ENCODE results near the gene RBM20.
"Not testable (repeated sequence)": the region's sequence is repeated elsewhere in the genome, so short reads cannot be mapped to it uniquely, and the experiment has no call there.

The RBM20 gene

DNA sequence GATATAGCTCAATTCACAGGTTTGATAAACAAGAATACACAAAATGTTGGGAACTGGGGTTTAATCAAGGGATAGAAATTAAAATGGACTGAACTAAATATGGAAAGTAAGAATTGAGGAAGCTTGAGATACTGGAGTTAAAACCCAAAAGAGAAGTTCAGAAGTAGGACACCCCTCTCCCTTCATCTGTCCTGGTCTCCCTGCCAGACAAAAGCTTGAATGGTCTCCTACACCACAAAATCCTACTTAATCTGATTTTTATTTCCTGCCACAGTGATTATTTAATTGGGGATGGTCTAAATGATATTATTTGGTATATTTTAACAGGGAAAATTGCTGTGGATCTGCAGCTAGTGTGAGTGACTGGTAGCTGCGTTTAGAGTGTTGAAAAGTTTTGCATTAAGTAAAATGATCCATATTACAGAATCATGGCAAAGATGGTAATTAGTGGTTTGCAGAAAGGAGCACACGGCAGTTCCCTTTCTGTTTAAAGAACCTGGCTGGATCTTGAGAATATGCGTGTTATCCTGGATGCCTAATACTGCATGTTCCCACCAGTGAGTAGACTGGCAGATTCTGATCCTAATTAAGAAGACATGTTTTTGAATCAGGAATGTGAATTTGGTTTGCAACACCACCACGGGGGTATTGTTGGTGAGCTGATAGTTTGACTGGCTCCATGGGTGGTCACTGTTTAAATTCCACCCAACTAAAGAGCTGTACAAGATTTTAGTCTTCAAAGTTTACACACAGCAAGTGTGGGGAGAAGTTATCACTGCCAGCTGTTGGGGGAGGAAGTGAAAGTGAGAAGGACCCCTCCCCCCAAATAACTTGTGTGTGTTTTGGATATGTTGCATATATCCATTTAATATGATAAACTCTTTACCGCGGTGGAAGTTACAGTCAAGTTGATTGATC, 5.5 kb downstream of the RBM20 start:
- DNase-seq = no peak

DNA sequence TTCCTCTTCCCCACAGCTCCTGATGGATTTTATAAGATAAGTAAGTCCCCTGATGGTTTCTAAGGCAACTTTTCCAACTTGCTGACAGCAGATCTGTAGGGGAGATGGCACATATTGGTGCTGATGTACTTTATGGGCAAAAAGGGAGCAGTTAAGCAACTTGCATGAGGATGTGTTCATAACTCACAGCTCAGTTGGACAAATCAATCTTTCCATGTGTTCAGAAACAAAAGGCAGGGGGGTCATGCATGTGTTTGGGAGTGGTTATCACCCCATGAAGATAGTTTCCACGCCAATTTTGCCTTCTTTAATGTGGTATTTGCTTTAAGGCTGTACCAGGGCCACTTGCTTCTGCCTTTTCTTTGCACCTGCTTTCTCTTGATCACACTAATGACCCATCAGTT, 6.1 kb downstream of the RBM20 start:
- DNase-seq = no peak

DNA sequence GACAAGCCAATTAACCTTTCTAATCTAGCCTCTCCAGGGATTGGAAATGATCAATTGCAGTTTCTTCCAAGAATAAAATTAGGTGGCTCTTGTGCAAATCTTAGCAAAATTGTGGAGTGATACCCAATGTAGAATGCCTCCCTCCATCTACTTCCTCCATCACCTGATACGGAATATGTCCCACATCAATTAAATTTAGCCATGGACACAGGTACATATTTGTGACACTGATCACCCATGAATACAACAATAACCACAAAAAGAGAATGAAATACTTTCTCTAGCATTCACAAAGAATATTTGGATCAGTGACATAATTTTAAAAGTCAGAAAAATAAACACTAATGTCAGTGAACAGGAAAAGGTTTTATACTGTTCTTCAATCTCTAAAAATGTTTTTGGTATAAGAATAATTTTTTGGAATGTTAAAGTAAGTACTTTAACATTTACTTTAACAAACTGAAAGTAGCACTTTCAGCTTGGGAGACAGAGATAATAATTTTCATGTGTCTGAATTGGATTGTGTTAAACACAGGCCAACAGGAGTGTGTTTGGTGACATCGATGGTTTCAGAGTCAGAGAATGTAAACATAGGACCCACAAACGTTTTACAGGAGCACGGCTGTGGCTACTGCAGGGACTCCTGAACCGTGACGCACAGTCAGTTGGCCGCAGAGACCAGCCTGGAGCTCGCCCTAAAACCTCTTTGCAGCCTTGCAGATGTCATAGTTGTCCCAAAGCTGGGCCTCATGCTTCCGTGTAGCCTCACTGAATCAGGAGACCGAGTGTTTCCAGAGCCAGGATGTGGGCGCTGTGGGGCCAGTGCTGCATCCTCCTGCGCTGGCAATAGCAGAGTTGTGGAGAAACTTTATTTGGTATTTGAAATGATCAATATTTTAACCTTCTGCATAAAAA, 7.2 kb downstream of the RBM20 start:
- DNase-seq = no peak

DNA sequence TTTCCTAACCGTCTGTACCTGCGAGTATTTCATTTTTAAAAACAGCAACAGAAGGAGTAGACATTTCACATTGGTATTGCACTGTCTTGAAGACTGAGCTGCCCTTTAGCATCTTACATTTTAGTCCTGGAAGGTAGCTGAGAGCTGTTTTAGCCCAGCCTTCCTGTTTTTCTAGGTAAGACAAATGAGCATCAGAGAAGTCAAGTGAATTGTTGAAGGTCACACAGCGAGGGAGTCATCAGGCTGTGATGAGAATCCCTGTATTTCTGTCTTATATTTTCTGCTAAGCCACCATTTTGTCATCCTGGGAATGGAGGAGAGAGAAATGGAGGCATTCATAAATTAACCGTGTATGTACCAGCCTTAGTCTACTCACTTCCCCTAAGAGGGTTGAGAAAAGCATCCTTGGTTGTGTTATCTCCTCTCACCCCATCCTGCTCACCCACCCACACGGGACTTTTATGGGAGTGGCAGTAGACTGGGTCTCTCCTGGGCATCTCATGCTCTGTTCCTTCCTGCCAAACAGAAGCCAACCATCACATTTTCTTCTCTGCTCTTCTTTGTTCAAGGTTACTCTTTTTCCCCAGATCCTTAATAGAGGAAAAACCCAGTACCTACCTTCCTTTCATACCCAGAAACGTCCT, 8.5 kb downstream of the RBM20 start:
- DNase-seq = no peak

DNA sequence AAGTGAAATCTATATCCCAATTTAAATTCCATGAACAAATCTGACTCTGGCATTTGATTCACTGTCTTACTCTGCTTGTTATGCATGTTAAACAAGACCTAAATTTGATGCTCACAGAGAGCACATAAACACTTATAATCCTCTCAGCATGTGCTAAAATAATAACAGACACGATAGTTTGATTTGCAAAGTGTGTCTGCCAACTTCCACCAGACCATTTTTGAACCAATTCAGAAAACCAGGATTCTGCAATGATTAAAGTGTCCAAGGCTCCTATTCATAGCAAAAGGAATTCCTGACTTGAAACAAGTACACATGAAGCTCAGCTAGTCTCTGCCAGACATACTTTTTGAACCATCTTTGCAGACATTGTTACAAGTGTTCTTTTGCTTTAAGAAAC, 11.2 kb downstream of the RBM20 start:
- no peak for DNase-seq

DNA sequence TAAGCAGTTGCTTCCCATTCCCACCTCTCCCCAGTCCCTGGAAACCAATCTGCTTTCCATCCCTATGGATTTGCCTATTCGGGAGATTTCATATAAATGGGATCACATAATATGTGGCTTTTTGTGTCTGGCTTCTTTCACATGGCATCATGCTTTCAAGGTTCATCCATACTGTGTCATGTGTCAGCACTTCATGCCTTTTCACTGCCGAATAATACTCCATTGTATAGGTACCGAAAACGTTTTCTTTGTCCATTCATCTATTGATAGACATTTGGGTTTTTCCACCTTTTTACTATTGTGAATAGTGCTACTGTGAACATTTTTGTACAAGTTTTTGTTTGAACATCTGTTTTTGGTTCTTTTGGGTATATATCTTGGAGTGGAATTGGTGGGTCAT, 12.5 kb downstream of the RBM20 start:
- DNase-seq = no peak

DNA sequence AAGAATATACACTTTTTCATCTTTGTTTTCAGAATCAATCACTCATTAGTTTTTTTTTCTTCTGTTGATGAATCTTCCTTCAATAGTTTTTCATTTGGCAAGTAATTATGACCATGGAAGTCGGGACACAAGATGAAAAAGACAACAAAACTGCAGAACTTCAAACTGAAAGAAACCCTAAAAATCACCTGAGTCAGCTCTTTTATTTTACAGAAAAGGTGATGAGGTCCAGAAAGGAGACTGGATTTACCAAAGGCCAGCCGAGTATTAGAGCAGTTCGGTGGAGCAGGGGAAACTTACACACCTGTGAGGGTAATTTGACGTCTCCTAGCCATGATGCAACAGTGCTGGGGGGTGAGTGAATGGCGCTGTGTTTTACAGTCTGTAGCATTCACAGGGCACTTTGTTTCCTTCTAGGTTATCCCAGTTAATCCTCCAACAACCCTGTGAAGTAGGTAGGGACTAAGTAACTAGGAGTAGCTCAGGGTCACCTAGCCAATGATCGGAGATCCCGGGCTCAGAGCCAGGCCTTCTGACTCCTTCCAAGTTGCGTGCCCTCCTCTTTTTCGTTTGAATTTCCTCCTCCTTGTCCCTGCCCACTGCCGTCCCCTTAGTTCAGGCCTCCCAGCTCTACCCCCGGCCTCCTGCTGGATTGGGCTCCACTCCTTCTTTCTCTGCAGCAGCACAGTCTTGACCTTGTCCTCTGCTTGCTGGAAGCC, 14.0 kb downstream of the RBM20 start:
- DNase-seq = no peak

DNA sequence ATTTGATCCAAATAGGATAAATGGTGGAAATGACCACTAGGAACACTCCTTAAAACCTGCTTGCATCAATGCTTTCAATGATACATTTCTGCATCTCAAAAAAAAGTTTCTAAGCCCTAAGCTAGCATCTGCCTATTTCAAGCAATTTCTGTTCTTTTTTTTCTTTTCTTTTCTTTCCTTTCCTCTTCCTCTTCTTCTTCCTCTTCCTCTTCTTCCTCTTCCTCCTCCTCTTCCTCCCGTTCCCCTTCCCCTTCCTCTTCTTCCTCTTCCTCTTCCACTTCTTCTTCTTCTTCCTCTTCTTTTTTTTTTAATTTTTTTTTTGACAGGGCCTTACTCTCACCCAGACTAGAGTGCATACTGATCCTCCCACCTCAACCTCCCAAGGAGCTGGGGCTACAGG, 15.4 kb downstream of the RBM20 start:
- no peak for DNase-seq

DNA sequence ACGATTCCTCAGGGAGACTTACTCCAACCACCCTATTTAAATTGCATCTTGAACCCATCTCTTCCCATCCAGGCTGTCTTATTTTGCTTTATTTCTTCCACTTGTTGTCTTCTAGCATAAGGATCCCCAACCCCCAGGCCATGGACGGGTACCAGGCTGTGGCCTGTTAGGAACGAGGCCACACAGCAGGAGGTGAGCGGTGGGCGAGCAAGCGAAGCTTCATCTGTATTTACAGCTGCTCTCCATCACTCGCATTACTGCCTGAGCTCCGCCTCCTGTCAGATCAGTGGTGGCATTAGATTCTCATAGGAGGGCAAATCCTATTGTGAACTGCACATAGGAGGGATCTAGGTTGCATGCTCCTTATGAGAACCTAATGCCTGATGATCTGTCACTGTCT, 16.2 kb downstream of the RBM20 start:
- not testable (repeated sequence) for DNase-seq

DNA sequence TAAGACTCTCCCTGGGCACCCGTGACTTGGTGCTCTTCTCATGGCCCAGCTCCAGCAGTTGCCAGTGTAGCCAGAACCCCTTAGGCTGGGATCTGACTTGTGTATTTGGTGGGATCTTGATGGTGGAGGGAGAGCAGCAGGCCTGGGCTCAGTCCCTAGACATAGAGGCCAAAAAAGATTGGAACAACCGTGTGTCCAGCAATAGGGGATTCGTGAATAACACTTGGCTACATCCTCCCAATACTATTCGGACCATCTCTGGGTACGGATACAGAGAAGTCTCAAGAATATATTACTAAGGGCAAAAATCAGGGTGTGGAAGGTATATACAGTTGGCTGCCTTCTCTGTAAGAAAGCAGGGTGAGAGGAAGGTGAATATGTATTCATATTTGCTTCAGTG, 17.2 kb downstream of the RBM20 start:
- no peak for DNase-seq

DNA sequence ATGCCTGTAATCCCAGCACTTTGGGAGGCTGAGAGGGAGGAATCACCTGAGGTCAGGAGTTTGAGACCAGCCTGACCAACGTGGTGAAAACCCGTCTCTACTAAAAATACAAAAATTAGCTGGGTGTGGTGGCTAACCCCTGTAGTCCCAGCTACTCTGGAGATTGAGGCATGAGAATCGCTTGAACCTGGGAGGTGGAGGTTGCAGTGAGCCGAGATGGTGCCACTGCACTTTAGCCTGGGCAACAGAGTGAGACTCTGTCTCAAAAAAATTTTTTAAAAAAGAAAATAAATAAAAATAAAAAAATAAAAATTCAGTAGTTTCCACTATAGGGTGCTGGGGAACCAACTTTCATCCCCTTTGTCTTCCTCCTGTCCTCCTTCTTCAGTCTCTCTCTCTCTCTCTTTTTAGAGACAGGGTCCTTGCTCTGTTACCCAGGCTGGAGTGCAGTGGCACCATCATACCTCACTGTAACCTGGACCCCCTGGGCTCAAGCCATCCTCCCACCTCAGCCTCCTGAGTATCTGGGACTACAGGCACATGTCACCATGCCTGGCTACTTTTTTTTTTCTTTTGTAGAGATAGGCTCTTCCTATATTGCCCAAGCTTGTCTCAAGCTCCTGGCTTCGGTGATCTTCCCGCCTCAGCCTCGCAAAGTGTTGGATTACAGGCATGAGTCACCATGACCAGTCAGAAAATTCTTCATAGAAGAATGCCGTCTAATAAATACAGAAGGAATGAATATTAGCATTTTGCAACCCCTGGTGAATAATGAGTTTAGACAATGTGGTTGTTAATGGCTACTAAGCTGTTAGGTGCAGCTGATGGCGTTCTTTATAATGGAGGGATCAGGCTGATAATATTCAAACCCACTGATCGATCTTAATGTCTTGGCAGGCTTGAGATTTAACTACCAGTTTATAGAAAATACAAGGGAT, 20.6 kb downstream of the RBM20 start:
- DNase-seq = no peak

DNA sequence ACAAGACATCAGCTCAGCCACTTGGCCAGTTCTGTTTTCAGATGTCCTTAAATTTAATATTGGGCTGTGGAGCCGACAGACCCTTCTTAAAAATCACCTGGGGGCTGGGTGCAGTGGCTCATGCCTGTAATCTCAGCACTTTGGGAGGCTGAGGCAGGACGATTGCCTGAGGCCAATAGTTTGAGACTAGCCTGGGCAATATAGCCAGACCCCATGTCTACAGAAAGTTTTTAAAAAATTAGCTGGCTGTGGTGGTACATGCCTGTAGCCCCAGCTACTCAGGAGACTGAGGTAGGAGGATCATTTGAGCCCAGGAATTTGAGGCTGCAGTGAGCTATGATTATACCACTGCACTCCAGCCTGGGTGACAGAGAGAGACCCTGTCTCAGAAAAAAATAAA, 22.1 kb downstream of the RBM20 start:
- DNase-seq = not testable (repeated sequence)

DNA sequence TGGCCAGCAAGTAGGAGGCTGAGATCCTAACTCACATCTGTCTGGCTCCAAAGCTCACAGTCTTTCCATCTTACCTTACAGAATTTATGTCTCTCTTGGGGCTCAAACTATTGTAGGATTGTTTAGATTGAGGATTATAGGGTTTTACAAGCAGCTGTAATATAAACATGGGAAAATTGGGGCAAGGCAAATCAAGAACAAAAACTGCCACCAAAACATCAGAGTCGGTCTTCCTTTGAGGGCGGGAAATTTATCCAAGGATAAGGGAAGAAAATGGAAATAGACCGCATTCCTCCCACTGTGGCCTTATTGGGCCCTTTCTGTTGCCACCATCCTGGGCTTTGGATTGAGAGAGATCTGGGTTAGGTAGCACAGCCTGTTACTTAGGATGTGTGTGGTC, 22.5 kb downstream of the RBM20 start:
- DNase-seq = no peak

DNA sequence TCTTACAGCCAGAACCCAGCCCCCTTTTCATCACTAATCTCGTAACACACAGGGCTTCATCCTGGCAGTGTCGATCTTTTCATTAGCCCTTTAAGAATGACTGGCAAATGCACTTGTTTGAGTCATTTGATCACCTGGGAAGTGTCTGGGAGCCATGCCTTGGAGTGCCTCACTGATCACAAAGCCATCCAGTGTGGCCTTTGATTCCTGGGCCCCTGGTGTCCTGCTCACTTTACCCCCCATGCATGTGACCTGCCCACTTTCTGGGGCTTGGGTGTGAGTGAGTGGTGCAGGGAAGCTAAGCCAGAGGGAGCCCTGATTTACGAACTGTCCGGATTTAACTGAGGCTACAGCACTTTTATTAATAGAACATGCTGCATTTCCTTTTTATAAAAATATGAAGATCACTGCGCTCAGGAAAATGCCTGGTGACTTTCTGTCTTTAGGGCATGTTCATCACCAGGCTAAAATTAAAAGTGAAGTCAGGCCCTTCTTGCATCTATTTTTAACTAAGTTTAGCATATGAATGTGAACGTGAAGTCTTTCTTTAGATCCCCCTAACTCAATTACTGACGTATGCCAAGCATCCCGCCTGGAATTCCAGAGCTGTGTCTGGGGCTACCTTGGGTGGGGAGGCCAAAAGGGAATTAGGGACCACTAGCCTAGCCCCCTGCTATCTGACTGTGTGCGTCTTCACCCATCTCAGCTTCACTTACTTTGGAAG, 23.6 kb downstream of the RBM20 start:
- DNase-seq = no peak

DNA sequence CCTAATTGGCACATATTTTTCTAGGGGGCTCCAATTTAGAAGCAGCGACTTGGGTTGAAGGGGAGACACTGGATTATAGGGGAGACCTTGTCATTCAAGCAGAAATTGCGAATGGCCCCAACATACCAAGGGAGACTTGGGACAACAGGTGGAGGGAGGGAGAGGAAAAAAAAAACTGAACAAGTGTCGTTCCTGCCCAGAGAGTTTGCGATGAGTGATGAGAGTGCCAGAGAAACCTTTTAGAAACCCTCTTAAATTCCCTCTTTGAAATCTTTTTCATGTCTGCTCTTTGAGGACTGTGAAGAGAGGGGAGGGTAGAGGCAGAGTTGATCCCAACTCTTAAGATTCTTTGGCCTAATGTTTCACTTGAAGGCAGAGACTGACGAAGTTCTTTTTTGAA, 24.3 kb downstream of the RBM20 start:
- no peak for DNase-seq

DNA sequence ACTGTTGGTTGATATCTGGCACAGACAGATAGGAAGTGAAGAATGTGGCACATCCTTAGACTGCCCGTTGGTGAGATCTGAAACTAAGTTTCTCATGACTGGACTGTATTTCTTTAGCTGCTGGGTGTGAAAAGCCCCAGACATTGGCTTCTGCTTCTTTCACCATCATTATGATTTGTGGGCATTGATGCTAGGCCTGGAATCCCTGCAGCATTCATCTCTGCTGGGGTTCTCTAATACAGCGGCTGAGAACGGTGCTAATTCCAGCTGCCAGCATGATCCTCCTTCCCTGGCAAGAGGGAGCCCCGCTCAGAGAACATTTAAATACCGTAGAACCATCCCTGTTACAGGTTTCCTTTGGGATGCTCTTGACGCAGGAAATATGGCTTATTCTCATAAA, 26.2 kb downstream of the RBM20 start:
- no peak for DNase-seq

DNA sequence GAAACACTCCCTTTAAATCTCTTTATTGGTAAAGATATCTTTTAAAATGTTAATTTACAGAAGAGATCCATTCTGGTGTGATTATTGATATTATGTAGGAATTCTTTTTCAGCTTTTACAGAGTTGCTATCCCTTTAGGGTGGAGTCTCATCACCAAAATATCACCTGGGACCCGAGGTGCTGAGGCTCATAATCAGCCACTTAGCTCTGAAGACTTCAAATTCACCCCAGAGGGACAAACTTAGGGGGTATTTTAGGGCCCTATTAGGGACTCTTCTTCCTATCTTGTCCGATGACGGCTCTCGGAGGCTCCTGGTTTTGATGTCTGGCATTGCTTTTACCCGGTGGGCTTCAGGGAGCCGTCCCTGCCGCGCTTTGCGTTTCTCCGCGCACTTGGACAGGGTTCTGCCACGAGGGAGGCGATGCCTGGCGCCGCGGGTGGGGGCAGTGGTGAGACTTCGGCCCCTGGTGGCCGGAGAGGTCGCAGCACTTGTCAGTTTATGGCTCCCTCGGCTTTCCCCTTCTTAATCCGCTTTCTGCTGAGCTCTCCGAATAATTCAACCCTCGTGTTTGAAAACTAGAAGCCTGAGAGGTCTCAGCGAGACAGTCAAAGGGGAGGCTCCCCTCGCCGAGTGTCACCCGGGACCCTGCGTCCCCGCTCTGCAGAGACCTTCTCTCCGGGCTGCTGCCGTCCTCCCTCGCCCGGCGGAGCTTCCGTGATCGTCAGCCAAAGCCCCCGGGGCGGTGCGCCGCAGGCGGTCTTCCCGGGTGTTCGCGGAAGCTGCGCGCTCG, 27.8 kb downstream of the RBM20 start:
- peak; percentile 12 for DNase-seq

DNA sequence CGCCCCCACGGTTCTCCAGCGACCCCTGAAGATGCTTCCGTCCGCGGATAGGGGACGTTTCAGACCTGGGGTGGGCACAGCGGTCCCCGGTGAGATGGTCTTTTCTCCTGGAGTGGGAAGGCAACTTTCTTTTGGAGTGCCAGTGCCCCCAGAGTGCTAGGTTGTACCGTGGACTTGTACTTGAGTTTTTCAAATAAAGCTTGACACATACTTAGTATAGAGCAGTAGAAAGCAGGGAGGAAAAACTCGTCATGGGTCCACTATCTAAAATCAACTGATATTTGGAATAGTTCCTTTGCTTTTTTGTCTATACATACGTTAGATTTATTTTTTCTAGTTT, 28.4 kb downstream of the RBM20 start:
- no peak for DNase-seq

DNA sequence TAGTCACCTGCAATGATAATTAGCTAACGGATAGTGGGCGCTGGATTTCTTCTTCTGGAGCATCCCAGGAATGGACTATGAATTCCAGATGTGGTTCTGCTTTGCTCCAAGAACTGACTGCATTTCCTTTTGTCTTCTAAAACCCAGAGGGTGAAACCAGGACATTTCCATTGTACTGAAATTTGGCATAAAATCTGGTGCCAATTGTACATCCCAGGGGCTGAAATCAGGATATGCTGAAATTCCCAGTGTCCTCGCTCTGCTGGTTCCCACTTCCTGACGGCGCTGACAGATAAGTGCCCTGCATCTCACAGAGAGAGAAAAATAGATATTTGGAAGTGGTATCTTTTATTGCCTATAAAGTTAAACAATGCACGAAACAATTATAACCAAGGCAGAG, 31.9 kb downstream of the RBM20 start:
- no peak for DNase-seq
